NCI-H2196 treated with DMSO at 0.1 percent for 48 hours (cell line): ENCODE measurements around the gene CD22.

Source experiments
- DNase-seq: peaks from one replicate; lab custom pipeline; 2025; ENCODE audit not compliant: unreplicated experiment; lab: John Stamatoyannopoulos, UW

Gene CD22

GRCh38 chr19:35380450-35381124 lies 51.6 kb downstream of the CD22 start:
- DNase-seq, result no peak

- DNase-seq, result no peak
Measured at GRCh38 chr19:35381318-35381717, 52.3 kb downstream of the CD22 start.

DNA sequence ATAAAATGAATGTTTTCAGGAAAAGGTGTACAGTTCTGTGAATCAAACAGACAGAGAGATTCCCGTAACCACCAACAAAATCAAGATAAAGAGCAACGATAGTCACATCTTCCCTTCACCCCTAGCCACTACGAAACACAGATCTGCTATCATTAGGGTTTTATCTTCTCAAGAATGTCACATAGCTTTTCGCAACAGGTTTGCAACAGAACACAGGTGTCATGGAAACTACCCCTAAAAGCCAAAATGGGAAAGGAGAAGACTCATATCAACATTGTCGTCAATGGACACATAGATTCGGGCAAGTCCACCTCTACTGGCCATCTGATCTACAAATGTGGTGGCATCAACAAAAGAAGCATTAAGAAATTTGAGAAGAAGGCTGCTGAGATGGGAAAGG lies 52.9 kb downstream of the CD22 start:
- DNase-seq, result no peak

DNA sequence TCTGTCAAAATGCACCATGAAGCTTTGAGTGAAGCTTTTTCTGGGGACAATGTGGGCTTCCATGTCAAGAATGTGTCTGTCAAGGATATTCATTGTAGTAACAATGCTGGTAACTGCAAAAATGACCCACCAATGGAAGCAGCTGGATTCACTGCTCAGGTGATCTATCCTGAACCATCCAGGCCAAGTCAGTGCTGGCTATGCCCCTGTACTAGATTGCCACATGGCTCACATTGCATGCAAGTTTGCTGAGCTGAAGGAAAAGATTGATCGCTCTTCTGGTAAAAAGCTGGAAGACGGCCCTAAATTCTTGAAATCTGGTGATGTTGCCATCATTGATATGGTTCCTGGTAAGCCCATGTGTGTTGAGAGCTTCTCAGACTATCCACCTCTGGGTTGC lies 54.5 kb downstream of the CD22 start:
- no peak for DNase-seq

- DNase-seq, result no peak
Measured at GRCh38 chr19:35388277-35389054, 59.5 kb downstream of the CD22 start.

- DNase-seq, result no peak
Measured at GRCh38 chr19:35389192-35389861, 60.3 kb downstream of the CD22 start.

GRCh38 chr19:35392742-35393715 lies 64.0 kb downstream of the CD22 start:
- no peak for DNase-seq

- DNase-seq, result no peak
Measured at GRCh38 chr19:35395382-35396199, 66.6 kb downstream of the CD22 start.

GRCh38 chr19:35396240-35396885 lies 67.4 kb downstream of the CD22 start:
- no peak for DNase-seq
